Measurements from ENCODE around the gene SURF1.

DNA sequence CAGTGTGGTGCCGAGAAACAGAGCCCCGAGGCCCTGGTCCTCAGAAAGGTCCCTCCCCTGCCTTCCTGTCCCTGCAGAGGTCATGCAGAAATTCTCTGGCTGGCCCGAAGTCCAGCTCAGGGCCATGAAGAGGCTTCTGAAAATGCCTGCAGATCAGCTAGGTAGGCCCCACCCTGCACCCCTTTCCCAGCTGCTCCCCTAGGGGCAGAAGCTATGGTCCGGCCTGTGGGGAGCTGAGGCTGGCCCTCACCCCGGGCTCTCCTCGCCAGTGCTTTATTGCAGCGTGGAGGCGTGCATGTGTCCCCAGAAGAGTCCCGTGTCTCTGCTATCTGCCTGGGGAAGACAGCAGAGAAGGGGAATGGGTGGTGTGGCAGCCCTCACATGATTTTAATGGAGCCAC, 41.6 kb upstream of the SURF1 start:
- TF ChIP-seq POLR2A (IDR thresholded peaks at IDR 0.05), result no peak
- TF ChIP-seq, protein P1, sequence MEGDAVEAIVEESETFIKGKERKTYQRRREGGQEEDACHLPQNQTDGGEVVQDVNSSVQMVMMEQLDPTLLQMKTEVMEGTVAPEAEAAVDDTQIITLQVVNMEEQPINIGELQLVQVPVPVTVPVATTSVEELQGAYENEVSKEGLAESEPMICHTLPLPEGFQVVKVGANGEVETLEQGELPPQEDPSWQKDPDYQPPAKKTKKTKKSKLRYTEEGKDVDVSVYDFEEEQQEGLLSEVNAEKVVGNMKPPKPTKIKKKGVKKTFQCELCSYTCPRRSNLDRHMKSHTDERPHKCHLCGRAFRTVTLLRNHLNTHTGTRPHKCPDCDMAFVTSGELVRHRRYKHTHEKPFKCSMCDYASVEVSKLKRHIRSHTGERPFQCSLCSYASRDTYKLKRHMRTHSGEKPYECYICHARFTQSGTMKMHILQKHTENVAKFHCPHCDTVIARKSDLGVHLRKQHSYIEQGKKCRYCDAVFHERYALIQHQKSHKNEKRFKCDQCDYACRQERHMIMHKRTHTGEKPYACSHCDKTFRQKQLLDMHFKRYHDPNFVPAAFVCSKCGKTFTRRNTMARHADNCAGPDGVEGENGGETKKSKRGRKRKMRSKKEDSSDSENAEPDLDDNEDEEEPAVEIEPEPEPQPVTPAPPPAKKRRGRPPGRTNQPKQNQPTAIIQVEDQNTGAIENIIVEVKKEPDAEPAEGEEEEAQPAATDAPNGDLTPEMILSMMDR (IDR thresholded peaks at IDR 0.05), result no peak
- no peak for TF ChIP-seq EP300 (IDR thresholded peaks at IDR 0.05)
- no peak for TF ChIP-seq POLR2AphosphoS5 (IDR thresholded peaks at IDR 0.05)

Measured in gastroesophageal sphincter (tissue), 3 donors.